OCI-LY7 (cell line): ENCODE data around the gene COPS6. TPM values are rescaled to one million over a fixed set of nuclear protein-coding genes. Genes with fewer than 3 reads are reported as not detected.
A peak's percentile ranks its signal among the peaks of the same experiment; 100 is the strongest.

Experiments used
- BruUV-seq: library from RNA; stranded (reverse); fragments of 400-500 nt; replicated peaks from 2 replicates; lab custom pipeline; 2021; lab: Mats Ljungman, UMichigan
- CTCF ChIA-PET: fragments of 300-600 bp; sonication (Branson Sonifier 250); formaldehyde crosslinking; loops from one replicate; lab custom pipeline; 2022; ENCODE audit warnings: antibody characterized with exemption; ENCODE audit not compliant: unreplicated experiment; lab: Charles Lee
- POLR2A ChIA-PET: fragments of 300-600 bp; sonication (Branson Sonifier 250); formaldehyde crosslinking; loops from one replicate; lab custom pipeline; 2022; ENCODE audit warnings: antibody characterized with exemption; lab: Charles Lee
- DNase-seq: peaks from one replicate; pipeline ENCODE4 v3.0.0-alpha.2; 2015; ENCODE audit warnings: low spot score
- H2AFZ ChIP-seq: fragments of 200-600 bp; sonication (generic), shearing (Covaris generic); 2 replicates; pipeline ENCODE4 v1.6.1; 2014; ENCODE audit warnings: mild to moderate bottlenecking, antibody characterized with exemption, low read length, moderate library complexity
- H3K27ac ChIP-seq: fragments of 200-600 bp; sonication (generic); 2 replicates; pipeline ENCODE4 v1.5.1; 2014; ENCODE audit warnings: mixed run types, low read depth, mild to moderate bottlenecking, moderate library complexity, low read length, inconsistent platforms; ENCODE audit not compliant: poor library complexity, severe bottlenecking
- H3K36me3 ChIP-seq: fragments of 200-600 bp; sonication (generic); 2 replicates; pipeline ENCODE4 v1.6.1; 2014; ENCODE audit warnings: mild to moderate bottlenecking, antibody characterized with exemption, low read length, moderate library complexity, mixed read lengths; ENCODE audit not compliant: insufficient read depth
- H3K4me1 ChIP-seq: fragments of 200-600 bp; sonication (generic); 2 replicates; pipeline ENCODE4 v1.5.1; 2014; ENCODE audit warnings: mild to moderate bottlenecking, low read length; ENCODE audit not compliant: insufficient read depth, poor library complexity, severe bottlenecking
- H3K4me2 ChIP-seq: fragments of 200-600 bp; sonication (generic); 2 replicates; pipeline ENCODE4 v1.6.1; 2014; ENCODE audit warnings: mild to moderate bottlenecking, low read length
- H3K4me3 ChIP-seq: fragments of 200-600 bp; sonication (generic); 2 replicates; pipeline ENCODE4 v1.5.1; 2014; ENCODE audit warnings: mild to moderate bottlenecking, low read depth, low read length; ENCODE audit not compliant: poor library complexity, severe bottlenecking
- H3K79me2 ChIP-seq: fragments of 200-600 bp; sonication (generic); 2 replicates; pipeline ENCODE4 v1.6.1; 2016; ENCODE audit warnings: low read depth, mild to moderate bottlenecking, low read length, moderate library complexity, mixed read lengths; ENCODE audit not compliant: insufficient read depth
- H3K9me2 ChIP-seq: fragments of 200-600 bp; sonication (generic); 2 replicates; pipeline ENCODE4 v1.6.1; 2016; ENCODE audit warnings: mild to moderate bottlenecking, low read length, mixed read lengths; ENCODE audit not compliant: insufficient read depth
- H3K9me3 ChIP-seq: fragments of 200-600 bp; sonication (generic); 2 replicates; pipeline ENCODE4 v1.6.1; 2014; ENCODE audit warnings: mild to moderate bottlenecking, mixed run types, low read length, mixed read lengths
- H4K20me1 ChIP-seq: fragments of 200-600 bp; sonication (generic); 2 replicates; pipeline ENCODE4 v1.6.1; 2014; ENCODE audit warnings: mild to moderate bottlenecking, antibody characterized with exemption, low read length, moderate library complexity, mixed read lengths; ENCODE audit not compliant: insufficient read depth
- EZH2phosphoT487 ChIP-seq: fragments of 200-600 bp; sonication (generic); IDR thresholded peaks from 2 replicates; pipeline ENCODE4 v1.6.1; 2018; ENCODE audit warnings: low read depth, borderline replicate concordance, mild to moderate bottlenecking, mixed run types, antibody characterized with exemption, low read length, moderate library complexity, mixed read lengths
- intact Hi-C: fragments of 100-400 bp; cut with micrococcal nuclease; formaldehyde crosslinking; loops from one replicate; pipeline ENCODE4 v1.10.0; 2022; ENCODE audit not compliant: unreplicated experiment
- total RNA-seq, 2 experiments: library from RNA; depleted of rRNA in 1 of 2; stranded (reverse); fragments of >200 nt in 1 of 2; shearing (Covaris generic) in 1 of 2; gene quantifications; 2 replicates each; pipeline ENCODE4 v1.2.3, GENCODE V29; 2014 to 2022
- TF ChIP-seq, protein P1 (sequence below): fragments of 200-600 bp; sonication (generic); conservative IDR thresholded peaks from 2 replicates; pipeline ENCODE4 v1.5.1; 2014; ENCODE audit warnings: mild to moderate bottlenecking, antibody characterized with exemption, low read length, moderate library complexity, mixed read lengths

The COPS6 gene
- total RNA-seq, 2 experiments from 2014 or later, result 57.6 to 96.0 TPM

DNA sequence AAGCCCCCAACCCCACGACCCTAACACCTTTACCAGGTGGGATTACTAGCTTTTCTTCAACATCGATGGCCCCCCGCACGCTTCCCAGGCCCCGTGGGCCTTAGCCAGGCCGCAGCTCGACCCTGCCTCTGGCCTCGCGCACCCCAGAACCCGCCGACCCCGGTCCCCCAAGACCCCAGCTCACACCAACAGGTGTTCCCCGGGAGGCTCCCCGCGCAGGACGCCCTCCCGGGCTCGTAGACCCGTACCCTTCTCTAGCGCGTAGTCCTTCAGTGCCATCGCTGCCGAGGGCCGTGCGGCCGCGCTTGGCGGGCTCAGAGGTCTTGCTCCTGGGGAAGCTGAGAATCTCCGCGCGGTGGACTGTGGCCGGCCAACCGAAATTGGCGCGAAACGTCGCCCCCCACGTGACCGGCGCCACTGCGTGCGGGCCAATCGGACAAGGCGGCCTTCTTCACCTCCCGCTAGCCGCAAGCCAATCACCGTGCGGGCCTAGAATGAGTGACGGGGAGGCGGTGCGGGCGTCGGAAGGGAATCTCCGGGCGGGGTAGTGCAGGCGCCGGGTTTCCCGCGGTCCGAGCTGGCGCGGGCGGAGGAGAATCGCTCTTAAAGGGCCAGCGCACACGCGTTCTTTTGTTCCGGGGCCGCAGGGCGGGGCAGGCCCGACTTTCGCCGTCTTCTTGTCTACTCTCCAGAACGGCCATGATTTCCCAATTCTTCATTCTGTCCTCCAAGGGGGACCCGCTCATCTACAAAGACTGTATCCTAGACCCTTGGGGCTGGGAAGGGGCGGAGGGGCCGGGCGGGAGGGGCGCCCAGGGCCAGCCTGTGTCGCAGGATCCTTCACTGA, 12.5 kb downstream of the COPS6 start, which contains the start of the genes AP4M1 and MCM7:
TSS of gene AP4M1 (plus strand) at position 628 of the 847 bp plus-strand sequence. CDS start at position 700, 72 bp downstream.
TSS of gene MCM7 (minus strand) at position 382 of the 847 bp plus-strand sequence. CDS start at position 279, 103 bp downstream.
- no peaks in the 10 kb centered on the region for H3K9me2 ChIP-seq
- DNase-seq, result peak; percentile 99
- intact Hi-C loops, result loop anchor here (1.0 to 2.0 kb wide), 2 partner anchors 18 to 26 kb away; partner anchors contain the start of genes CNPY4, MBLAC1 and TAF6
- ChIA-PET POLR2A (interaction anchor here (0.6 to 2.8 kb wide), 13 partner anchors 11 to 344 kb away, joined by 3 to 22 read pairs (median 6); partner anchors contain the start of genes COPS6 and MBLAC1), CTCF (interaction anchor here (0.6 to 1.7 kb wide), 5 partner anchors 19 to 244 kb away, joined by 3 to 5 read pairs (median 4); no protein-coding TSS in a partner anchor)
- H3K4me3 ChIP-seq, result peak within 1 kb of the TSS; percentile 90
- H3K27ac ChIP-seq, result peak within 1 kb of the TSS; percentile 92
- peaks cover 25% of the 10 kb centered on the region for H3K4me1 ChIP-seq
- peak within 1 kb of the TSS; percentile 96 for H3K4me2 ChIP-seq
- H3K36me3 ChIP-seq, result peaks cover 56% of the 10 kb centered on the region
- peak within 1 kb of the TSS; percentile 44; the same call in 1 of the 2 replicates for H2AFZ ChIP-seq
- BruUV-seq, result no TSS peak
- H4K20me1 ChIP-seq, result peaks cover 33% of the 10 kb centered on the region
- TF ChIP-seq, protein P1, sequence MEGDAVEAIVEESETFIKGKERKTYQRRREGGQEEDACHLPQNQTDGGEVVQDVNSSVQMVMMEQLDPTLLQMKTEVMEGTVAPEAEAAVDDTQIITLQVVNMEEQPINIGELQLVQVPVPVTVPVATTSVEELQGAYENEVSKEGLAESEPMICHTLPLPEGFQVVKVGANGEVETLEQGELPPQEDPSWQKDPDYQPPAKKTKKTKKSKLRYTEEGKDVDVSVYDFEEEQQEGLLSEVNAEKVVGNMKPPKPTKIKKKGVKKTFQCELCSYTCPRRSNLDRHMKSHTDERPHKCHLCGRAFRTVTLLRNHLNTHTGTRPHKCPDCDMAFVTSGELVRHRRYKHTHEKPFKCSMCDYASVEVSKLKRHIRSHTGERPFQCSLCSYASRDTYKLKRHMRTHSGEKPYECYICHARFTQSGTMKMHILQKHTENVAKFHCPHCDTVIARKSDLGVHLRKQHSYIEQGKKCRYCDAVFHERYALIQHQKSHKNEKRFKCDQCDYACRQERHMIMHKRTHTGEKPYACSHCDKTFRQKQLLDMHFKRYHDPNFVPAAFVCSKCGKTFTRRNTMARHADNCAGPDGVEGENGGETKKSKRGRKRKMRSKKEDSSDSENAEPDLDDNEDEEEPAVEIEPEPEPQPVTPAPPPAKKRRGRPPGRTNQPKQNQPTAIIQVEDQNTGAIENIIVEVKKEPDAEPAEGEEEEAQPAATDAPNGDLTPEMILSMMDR, result no peak
- TF ChIP-seq EZH2phosphoT487, result no peak
- peaks cover 51% of the 10 kb centered on the region for H3K79me2 ChIP-seq
- no peaks in the 10 kb centered on the region for H3K9me3 ChIP-seq

GRCh38 chr7:100102950-100103840, 14.4 kb downstream of the COPS6 start:
- intact Hi-C loops, result no loop called here
- no peak overlapping the region for H2AFZ ChIP-seq
- peak overlapping the region; percentile 90 for H3K4me3 ChIP-seq
- H3K79me2 ChIP-seq, result peaks cover 39% of the 10 kb centered on the region
- BruUV-seq, result no TSS peak
- no peak for TF ChIP-seq EZH2phosphoT487
- TF ChIP-seq, protein P1, result no peak
- no peaks in the 10 kb centered on the region for H3K9me3 ChIP-seq
- H3K36me3 ChIP-seq, result peaks cover 53% of the 10 kb centered on the region
- CTCF ChIA-PET, result interaction anchor here (1.6 to 1.7 kb wide), 2 partner anchors 21 to 22 kb away, joined by 5 read pairs; no protein-coding TSS in a partner anchor
- POLR2A ChIA-PET, result interaction anchor here (0.5 to 2.8 kb wide), 9 partner anchors 8 to 747 kb away, joined by 3 to 13 read pairs (median 4); no protein-coding TSS in a partner anchor
- peak overlapping the region; percentile 92 for H3K27ac ChIP-seq
- H3K4me1 ChIP-seq, result peaks cover 25% of the 10 kb centered on the region
- H3K4me2 ChIP-seq, result peak overlapping the region; percentile 96
- H4K20me1 ChIP-seq, result peaks cover 22% of the 10 kb centered on the region
- DNase-seq, result no peak
- no peaks in the 10 kb centered on the region for H3K9me2 ChIP-seq
